SK-N-MC (cell line): Measurements from ENCODE around the gene SASH1.

Experiments
- DNase-seq: peaks from one replicate; pipeline ENCODE4 v3.0.0-alpha.2; 2011; ENCODE audit warnings: low read depth, low spot score
- H3K27ac ChIP-seq: fragments of 200-600 bp; sonication (generic); 2 replicates; pipeline ENCODE4 v1.5.1; 2016; ENCODE audit warnings: mixed run types
- H3K36me3 ChIP-seq: fragments of 200-600 bp; sonication (generic); 2 replicates; pipeline ENCODE4 v1.6.1; 2017; ENCODE audit warnings: antibody characterized with exemption, low read length, mixed read lengths; ENCODE audit not compliant: insufficient read depth
- H3K4me3 ChIP-seq: fragments of 200-600 bp; sonication (generic); 2 replicates; pipeline ENCODE4 v1.5.1; 2016
- H3K9ac ChIP-seq: fragments of 200-600 bp; sonication (generic); 2 replicates; pipeline ENCODE4 v1.8.0; 2017; ENCODE audit warnings: mixed run types, mixed read lengths; ENCODE audit not compliant: insufficient read length
- H3K9me3 ChIP-seq: fragments of 200-600 bp; sonication (generic); 2 replicates; pipeline ENCODE4 v1.6.1; 2017; ENCODE audit warnings: low read depth, mild to moderate bottlenecking, antibody characterized with exemption, low read length, moderate library complexity, mixed read lengths
- EZH2 ChIP-seq: fragments of 200-600 bp; sonication (generic); IDR thresholded peaks from one replicate; pipeline ENCODE4 v1.6.1; 2017; ENCODE audit warnings: antibody characterized with exemption
- FOXP2 ChIP-seq: optimal IDR thresholded peaks from 2 replicates; pipeline ENCODE3; 2011; ENCODE audit warnings: mild to moderate bottlenecking, moderate library complexity; ENCODE audit not compliant: insufficient read depth; ENCODE audit errors: extremely low read length, control extremely low read depth
- POLR2AphosphoS5 ChIP-seq: IDR thresholded peaks from 2 replicates; pipeline ENCODE4 v1.6.1; 2012; ENCODE audit warnings: mild to moderate bottlenecking, low read depth, low read length, borderline replicate concordance

SASH1 gene

DNA sequence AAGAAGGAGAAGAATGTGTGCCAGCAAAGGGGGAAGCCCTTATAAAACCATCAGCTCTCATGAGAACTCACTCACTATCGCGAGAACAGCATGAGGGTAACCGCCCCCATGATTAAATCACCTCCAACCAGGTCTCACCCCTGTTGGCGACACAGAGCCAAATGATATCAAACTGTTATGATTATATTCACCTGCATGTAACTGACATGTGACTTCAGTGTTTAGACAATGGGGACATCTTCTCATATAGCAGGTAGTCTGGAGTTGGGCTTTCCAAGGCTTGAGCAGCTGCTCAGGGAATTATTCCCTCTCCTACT is 115.2 kb downstream of the SASH1 start:
- TF ChIP-seq POLR2AphosphoS5 (no peak), EZH2 (no peak)
- no peak overlapping the region for H3K27ac ChIP-seq
- no peak for DNase-seq

DNA sequence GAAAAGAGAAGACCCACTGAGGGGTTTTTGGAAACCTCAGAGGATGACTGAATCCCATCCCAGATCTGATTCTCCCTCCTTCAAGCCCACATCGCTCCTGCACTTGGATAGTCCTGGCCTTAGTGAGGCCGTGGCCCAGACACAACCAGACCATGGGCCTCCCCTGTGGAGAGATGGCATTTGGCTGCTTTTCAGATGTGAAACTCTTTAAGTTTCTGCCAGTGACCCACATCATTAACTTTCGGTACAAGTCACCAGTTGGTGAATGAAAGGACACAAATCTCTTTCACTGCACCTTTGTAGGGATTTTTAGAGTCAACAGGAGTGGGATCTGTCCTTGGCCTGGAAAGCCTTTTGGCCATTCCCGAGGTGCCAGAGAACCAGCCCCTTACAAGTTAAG is 116.6 kb downstream of the SASH1 start:
- H3K4me3 ChIP-seq = no peak overlapping the region
- H3K27ac ChIP-seq = no peak overlapping the region
- no peak for DNase-seq
- no peaks in the 10 kb centered on the region for H3K36me3 ChIP-seq
- no peak for TF ChIP-seq FOXP2
- TF ChIP-seq EZH2 = no peak
- no peaks in the 10 kb centered on the region for H3K9me3 ChIP-seq
- no peak overlapping the region for H3K9ac ChIP-seq

More for the DNA sequence above, 115.2 kb downstream of the SASH1 start:
- no peaks in the 10 kb centered on the region for H3K9me3 ChIP-seq
- H3K9ac ChIP-seq = no peak overlapping the region
- H3K4me3 ChIP-seq = no peak overlapping the region
- H3K36me3 ChIP-seq = no peaks in the 10 kb centered on the region

DNA sequence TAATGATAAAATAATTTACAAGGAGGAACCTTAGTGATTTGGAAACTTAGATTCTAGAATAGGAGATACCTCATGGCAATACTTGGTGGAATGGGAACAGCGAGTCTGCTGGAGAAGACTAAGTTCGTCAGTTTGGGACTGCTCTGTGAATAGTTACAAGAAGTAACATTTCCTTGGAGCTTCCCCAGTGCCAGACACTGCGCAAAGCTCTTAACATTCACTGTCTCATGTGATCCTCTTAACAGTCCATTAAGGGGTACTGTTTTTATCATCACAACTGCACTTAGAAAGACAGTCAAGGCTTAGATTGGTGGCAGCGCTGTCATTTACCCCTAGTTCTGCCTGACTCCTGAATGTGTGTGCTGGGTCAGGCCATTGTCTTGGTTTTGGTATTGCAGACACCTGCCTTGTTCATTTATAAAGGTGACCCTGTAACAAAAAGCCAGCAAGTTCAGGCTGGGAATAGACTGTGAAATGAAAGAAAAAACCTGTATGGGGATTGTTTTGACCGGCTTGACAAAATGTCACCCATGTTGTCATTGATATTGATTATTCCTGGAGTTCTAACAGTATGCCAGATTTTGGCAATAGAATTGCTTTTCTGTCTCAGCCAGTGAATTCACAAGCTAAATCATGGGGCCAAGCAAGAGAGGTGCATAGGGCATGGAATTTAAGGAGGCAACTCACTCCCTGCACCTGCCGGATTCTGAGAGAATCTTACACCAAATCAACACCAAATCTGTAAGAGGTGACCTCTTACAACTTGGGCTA is 118.4 kb downstream of the SASH1 start:
- DNase-seq = no peak
- Histone ChIP-seq H3K36me3 (no peaks in the 10 kb centered on the region), H3K4me3 (no peak overlapping the region), H3K9ac (no peak overlapping the region), H3K9me3 (no peaks in the 10 kb centered on the region), H3K27ac (no peak overlapping the region)
- TF ChIP-seq EZH2 (no peak), POLR2AphosphoS5 (no peak), FOXP2 (no peak)

DNA sequence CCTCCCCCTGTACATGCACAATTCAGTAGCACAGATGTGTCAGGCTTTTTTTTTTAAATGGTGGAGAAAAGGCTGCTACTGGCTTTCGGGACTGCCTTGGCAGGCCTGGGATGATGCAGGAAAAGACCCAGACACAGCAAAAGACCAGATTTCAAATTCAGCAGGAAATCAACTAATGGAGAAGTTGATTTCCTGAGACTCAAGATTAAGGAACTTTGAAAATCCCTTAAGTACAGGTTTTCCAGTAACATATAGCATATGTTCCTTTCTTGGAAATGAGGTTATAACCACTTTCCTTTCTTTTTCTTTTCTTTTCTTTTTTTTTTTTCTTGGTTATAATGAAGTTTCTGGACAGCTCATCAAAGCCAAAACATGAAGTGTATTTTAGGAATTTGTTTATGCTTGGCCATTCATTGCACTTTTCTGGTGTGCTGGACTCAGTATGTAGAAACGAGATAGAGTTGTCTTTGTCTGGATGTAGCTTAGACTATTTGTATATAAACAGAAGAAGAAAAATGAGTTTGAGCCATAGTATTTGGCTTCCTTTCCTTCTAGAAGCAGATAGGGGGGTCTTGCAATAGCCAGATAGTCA is 119.4 kb downstream of the SASH1 start:
- H3K9me3 ChIP-seq = no peaks in the 10 kb centered on the region
- no peak overlapping the region for H3K27ac ChIP-seq
- TF ChIP-seq EZH2 (no peak), POLR2AphosphoS5 (no peak), FOXP2 (no peak)
- H3K36me3 ChIP-seq = no peaks in the 10 kb centered on the region
- no peak overlapping the region for H3K4me3 ChIP-seq
- H3K9ac ChIP-seq = no peak overlapping the region
- no peak for DNase-seq

DNA sequence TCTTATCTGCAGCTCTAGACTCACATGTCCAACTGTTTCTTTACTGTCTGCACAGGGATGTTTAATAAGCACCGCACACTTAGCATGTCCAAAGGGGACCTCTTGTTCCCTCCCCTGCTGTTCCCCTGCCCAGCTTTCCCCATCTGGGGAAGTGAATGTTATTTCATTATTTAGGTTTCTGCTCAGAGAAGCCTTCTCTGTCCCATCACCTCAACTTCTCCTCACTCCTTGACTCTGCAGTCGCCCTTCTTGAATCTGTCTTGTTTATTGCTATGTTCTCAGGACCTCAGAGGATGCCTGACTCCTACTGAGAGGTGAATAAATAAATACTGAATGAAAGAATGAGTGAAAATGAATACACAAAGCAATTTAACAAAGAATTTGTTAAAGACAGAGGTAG is 121.0 kb downstream of the SASH1 start:
- Histone ChIP-seq H3K9ac (no peak overlapping the region), H3K4me3 (no peak overlapping the region), H3K27ac (no peak overlapping the region), H3K9me3 (no peaks in the 10 kb centered on the region), H3K36me3 (no peaks in the 10 kb centered on the region)
- TF ChIP-seq POLR2AphosphoS5 (no peak), EZH2 (no peak), FOXP2 (no peak)
- no peak for DNase-seq

DNA sequence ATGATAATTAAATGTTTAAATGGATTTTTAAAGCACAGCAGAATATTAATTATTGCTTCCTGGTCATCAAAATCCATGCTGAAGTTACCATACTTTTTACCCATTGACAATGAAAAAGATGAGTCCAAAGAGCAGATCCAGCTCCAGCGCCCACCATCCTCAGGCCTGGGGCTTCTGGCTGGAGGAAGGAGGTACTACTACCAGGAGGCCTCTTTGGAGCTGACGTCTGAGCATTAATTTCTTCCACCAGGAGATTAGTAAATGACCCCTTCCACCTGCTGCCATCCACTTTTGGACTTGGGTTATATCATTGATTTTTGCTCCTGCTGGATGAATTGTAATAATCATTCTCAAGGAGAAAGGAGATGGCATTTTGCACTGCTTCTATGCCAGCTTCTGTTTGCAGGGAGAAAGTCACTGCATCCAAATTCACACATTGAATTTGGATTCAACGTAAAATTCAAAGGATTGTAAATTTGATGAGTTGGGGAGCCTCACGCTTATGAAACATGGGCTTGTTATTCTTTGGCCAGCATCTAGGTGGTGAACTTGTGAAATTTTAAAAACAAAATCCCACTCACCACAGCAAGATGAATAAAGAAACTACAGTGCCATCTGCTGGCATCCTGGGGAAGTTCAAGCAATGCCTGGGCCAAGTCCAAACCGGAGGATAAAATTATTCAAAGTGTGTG is 121.8 kb downstream of the SASH1 start:
- no peak overlapping the region for H3K4me3 ChIP-seq
- no peaks in the 10 kb centered on the region for H3K9me3 ChIP-seq
- H3K36me3 ChIP-seq = no peaks in the 10 kb centered on the region
- no peak overlapping the region for H3K9ac ChIP-seq
- H3K27ac ChIP-seq = no peak overlapping the region
- DNase-seq = peak; percentile 63
- TF ChIP-seq FOXP2 (no peak), POLR2AphosphoS5 (no peak), EZH2 (no peak)

DNA sequence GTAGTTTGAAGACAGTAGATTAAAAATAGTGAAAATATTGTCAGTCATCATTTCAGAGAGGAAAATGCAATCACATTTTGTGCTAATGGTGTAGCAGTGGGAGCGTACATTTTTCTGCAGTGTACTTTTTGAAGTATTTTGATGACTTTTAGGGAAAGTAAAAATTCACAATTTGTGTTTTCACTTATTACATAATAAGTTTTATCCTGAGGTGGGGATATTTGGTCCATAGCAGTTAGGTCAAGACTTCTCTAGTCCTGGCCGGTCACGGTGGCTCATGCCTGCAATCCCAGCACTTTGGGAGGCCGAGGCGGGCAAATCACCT is 122.3 kb downstream of the SASH1 start:
- Histone ChIP-seq H3K9me3 (no peaks in the 10 kb centered on the region), H3K27ac (no peak overlapping the region), H3K9ac (no peak overlapping the region), H3K4me3 (no peak overlapping the region), H3K36me3 (no peaks in the 10 kb centered on the region)
- TF ChIP-seq FOXP2 = no peak
- TF ChIP-seq POLR2AphosphoS5 = no peak
- TF ChIP-seq EZH2 = no peak
- DNase-seq = no peak

DNA sequence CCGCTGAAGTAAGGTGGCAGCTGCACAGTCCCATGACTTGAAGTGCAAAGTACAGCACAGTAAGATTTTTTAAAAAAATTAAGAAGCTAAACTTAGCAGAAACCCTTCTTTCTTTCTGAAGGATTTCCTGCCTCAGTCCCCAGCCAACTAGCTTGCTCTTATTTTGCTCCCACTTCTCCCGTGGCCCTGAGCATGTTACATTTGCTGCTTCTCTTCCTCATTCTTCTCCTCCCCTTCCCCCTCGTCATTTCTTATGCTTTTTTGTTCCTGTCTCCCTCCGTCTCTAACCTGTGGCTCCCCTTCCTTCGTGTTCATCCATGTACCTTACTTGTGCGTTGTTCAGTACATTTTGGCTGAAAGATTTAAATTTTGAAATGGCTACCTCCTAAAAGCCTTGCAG is 123.0 kb downstream of the SASH1 start:
- TF ChIP-seq FOXP2 (no peak), POLR2AphosphoS5 (no peak), EZH2 (no peak)
- Histone ChIP-seq H3K27ac (no peak overlapping the region), H3K9me3 (no peaks in the 10 kb centered on the region), H3K4me3 (no peak overlapping the region), H3K9ac (no peak overlapping the region), H3K36me3 (no peaks in the 10 kb centered on the region)
- DNase-seq = no peak

DNA sequence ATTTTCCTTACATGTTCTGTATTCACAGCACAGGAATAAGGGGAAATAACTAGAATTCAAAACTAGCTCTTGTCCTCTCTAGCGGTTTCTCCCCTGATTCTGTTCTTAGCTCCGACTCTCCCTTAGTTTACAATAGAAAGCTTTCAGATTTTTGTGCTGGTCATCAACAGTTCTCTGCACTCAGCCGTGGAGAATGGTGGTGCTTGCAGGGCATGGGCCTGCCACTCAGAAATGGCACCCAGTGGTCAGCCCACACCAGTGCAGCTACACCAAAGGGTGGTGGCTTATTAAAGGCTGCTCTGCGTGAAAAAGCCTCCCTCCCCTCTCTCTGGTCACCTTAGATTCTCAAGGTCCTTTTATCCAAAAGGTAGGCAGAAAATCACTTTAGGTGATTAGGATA is 123.5 kb downstream of the SASH1 start:
- H3K36me3 ChIP-seq = no peaks in the 10 kb centered on the region
- no peak overlapping the region for H3K9ac ChIP-seq
- H3K27ac ChIP-seq = no peak overlapping the region
- no peak for DNase-seq
- TF ChIP-seq EZH2 (no peak), POLR2AphosphoS5 (no peak), FOXP2 (no peak)
- no peak overlapping the region for H3K4me3 ChIP-seq
- H3K9me3 ChIP-seq = no peaks in the 10 kb centered on the region
